Measurements from ENCODE around the gene GRID1. TPM values are rescaled to one million over a fixed set of nuclear protein-coding genes. Genes with fewer than 3 reads are reported as not detected.

GRID1 gene
- total and polyA plus RNA-seq, 2 experiments from 2014 or later, result not detected

DNA sequence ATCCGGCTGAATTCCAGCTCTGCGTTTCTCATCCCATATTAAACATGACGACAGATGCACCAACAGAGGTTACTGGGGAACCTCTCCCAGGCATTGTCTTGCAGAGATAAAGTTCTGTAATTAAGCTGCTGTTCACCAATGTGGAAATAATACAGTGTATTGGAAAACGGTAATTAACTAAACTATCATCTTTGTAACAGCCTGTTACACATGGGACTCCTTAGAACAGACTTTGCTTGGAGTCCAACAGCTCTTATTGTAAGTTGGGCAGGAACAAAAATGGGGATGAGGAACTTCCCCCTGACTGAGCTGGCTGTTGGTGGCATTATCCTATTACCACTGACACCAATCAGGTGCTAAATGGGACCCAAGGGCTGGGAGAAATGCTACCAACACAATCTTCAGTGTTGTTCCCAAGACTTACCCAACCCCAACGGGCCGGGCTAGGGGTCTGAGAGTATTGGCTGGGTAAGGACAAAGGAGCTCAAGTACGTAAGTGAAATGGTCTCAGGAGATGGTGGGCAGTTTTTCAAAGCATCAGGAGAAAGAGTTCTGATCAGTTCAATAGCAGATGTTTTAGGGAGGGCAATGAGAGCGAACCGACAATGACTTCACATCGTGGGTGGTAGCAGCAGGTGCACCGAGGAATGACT, 759.4 kb downstream of the GRID1 start:
- no peaks in the 10 kb centered on the region for H4K20me1 ChIP-seq (ENCODE audit: insufficient read depth)
- H3K4me1 ChIP-seq (ENCODE audit: insufficient read depth), result no peaks in the 10 kb centered on the region
- H3K9me3 ChIP-seq (ENCODE audit: low read depth), result no peaks in the 10 kb centered on the region
- H3K9me2 ChIP-seq (ENCODE audit: insufficient read depth), result no peaks in the 10 kb centered on the region
- no peaks in the 10 kb centered on the region for H3K36me3 ChIP-seq (ENCODE audit: low read depth)
- in situ Hi-C loops (cut with MboI), result no loop called here
- TF ChIP-seq EZH2 (IDR thresholded peaks at IDR 0.05; ENCODE audit: insufficient read depth, poor library complexity, severe bottlenecking) (no peak), EZH2phosphoT487 (IDR thresholded peaks at IDR 0.05; ENCODE audit: insufficient read depth, low read depth) (no peak)
- no peak overlapping the region for H3K9ac ChIP-seq
- no peak overlapping the region for H3K27ac ChIP-seq
- H3F3A ChIP-seq (ENCODE audit: insufficient read depth), result no peaks in the 10 kb centered on the region
- H3K4me2 ChIP-seq (ENCODE audit: unreplicated experiment), result no peak overlapping the region
- no peak for DNase-seq
- H3K79me2 ChIP-seq (ENCODE audit: insufficient read depth), result no peaks in the 10 kb centered on the region
- no peak overlapping the region for H3K4me3 ChIP-seq
- WGBS, 2 experiments (ENCODE audit: low coverage in 1 of 2, low lambda C conversion rate in 2 of 2, missing lambda C conversion rate in 2 of 2), result 43 to 49% methylated on average over 11 of the region's 11 CpGs
- H3K27me3 ChIP-seq (replicated peaks; ENCODE audit: insufficient read depth), result no peaks in the 10 kb centered on the region
- no peak overlapping the region for H2AFZ ChIP-seq

DNA sequence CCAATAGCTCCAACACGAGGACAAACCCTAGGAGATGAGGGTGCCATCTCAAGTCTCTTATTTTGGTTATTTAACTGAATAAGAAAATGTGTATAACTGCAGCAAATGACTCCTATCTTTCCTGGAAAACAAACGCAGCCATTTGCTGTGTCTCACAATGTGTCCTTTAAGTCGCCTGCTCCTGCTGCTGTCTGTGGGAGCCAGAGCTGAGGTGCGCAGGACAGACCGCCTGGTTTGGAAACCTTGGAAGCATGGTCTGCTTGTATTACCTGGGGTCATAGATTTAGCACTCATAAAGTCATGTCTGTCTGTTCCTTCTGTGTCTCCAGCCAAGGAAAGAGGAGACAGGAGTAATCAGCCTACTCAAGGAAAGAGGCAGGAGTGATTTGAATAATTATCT, 760.2 kb downstream of the GRID1 start:
- Histone ChIP-seq H3K9me2 (ENCODE audit: insufficient read depth) (no peaks in the 10 kb centered on the region), H3K4me1 (ENCODE audit: insufficient read depth) (no peaks in the 10 kb centered on the region), H4K20me1 (ENCODE audit: insufficient read depth) (no peaks in the 10 kb centered on the region), H3F3A (ENCODE audit: insufficient read depth) (no peaks in the 10 kb centered on the region), H3K4me2 (ENCODE audit: unreplicated experiment) (no peak overlapping the region), H2AFZ (no peak overlapping the region), H3K36me3 (ENCODE audit: low read depth) (no peaks in the 10 kb centered on the region), H3K9ac (no peak overlapping the region), H3K27me3 (replicated peaks; ENCODE audit: insufficient read depth) (no peaks in the 10 kb centered on the region), H3K4me3 (no peak overlapping the region), H3K9me3 (ENCODE audit: low read depth) (no peaks in the 10 kb centered on the region), H3K27ac (no peak overlapping the region), H3K79me2 (ENCODE audit: insufficient read depth) (no peaks in the 10 kb centered on the region)
- no peak for DNase-seq
- in situ Hi-C loops (cut with MboI), result no loop called here
- WGBS, 2 experiments (ENCODE audit: low coverage in 1 of 2, low lambda C conversion rate in 2 of 2, missing lambda C conversion rate in 2 of 2), result 42 to 50% methylated on average over 5 of the region's 5 CpGs
- TF ChIP-seq EZH2phosphoT487 (IDR thresholded peaks at IDR 0.05; ENCODE audit: insufficient read depth, low read depth), result no peak
- TF ChIP-seq EZH2 (IDR thresholded peaks at IDR 0.05; ENCODE audit: insufficient read depth, poor library complexity, severe bottlenecking), result no peak

DNA sequence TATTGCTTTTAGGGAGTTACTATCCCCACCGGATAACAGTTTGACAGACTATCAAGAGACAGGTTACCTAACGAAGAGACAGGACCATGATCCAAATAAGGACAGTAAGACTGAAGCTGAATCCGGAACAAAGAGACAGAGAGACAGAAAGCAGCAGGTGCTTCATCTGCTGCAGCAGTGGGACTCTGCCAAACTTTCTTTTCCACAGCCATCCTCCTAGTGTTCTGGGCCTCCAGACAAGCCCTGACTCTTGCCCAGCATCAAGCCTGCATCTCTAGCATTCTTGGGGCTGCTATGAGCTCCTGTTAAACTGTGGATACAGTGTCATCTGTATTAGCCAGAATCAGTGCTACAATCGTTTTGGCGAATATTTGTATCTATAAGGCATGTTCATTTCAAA, 761.7 kb downstream of the GRID1 start:
- in situ Hi-C loops (cut with MboI), result no loop called here
- Histone ChIP-seq H2AFZ (no peak overlapping the region), H3K9me3 (ENCODE audit: low read depth) (no peaks in the 10 kb centered on the region), H3K27ac (no peak overlapping the region), H3K79me2 (ENCODE audit: insufficient read depth) (no peaks in the 10 kb centered on the region), H3K4me2 (ENCODE audit: unreplicated experiment) (no peak overlapping the region), H3K36me3 (ENCODE audit: low read depth) (no peaks in the 10 kb centered on the region), H4K20me1 (ENCODE audit: insufficient read depth) (no peaks in the 10 kb centered on the region), H3K9me2 (ENCODE audit: insufficient read depth) (no peaks in the 10 kb centered on the region), H3K27me3 (replicated peaks; ENCODE audit: insufficient read depth) (no peaks in the 10 kb centered on the region), H3K9ac (no peak overlapping the region), H3K4me1 (ENCODE audit: insufficient read depth) (no peaks in the 10 kb centered on the region), H3K4me3 (no peak overlapping the region), H3F3A (ENCODE audit: insufficient read depth) (no peaks in the 10 kb centered on the region)
- DNase-seq, result no peak
- 26 to 37% methylated on average over 5 of the region's 5 CpGs for WGBS, 2 experiments (ENCODE audit: low coverage in 1 of 2, low lambda C conversion rate in 2 of 2, missing lambda C conversion rate in 2 of 2)
- TF ChIP-seq EZH2 (IDR thresholded peaks at IDR 0.05; ENCODE audit: insufficient read depth, poor library complexity, severe bottlenecking) (no peak), EZH2phosphoT487 (IDR thresholded peaks at IDR 0.05; ENCODE audit: insufficient read depth, low read depth) (no peak)

GRCh38 chr10:85604136-85604725, 762.4 kb downstream of the GRID1 start:
- no peak overlapping the region for H2AFZ ChIP-seq
- no peak for DNase-seq
- no peaks in the 10 kb centered on the region for H3K36me3 ChIP-seq (ENCODE audit: low read depth)
- H3K4me3 ChIP-seq, result no peak overlapping the region
- H3K27me3 ChIP-seq (replicated peaks; ENCODE audit: insufficient read depth), result no peaks in the 10 kb centered on the region
- WGBS, 2 experiments (ENCODE audit: low coverage in 1 of 2, low lambda C conversion rate in 2 of 2, missing lambda C conversion rate in 2 of 2), result 26 to 32% methylated on average over 5 of the region's 5 CpGs
- H3K79me2 ChIP-seq (ENCODE audit: insufficient read depth), result no peaks in the 10 kb centered on the region
- H3K9ac ChIP-seq, result no peak overlapping the region
- no peak overlapping the region for H3K27ac ChIP-seq
- no peaks in the 10 kb centered on the region for H3K4me1 ChIP-seq (ENCODE audit: insufficient read depth)
- no peak overlapping the region for H3K4me2 ChIP-seq (ENCODE audit: unreplicated experiment)
- no peaks in the 10 kb centered on the region for H3F3A ChIP-seq (ENCODE audit: insufficient read depth)
- TF ChIP-seq EZH2phosphoT487 (IDR thresholded peaks at IDR 0.05; ENCODE audit: insufficient read depth, low read depth) (no peak), EZH2 (IDR thresholded peaks at IDR 0.05; ENCODE audit: insufficient read depth, poor library complexity, severe bottlenecking) (no peak)
- H3K9me2 ChIP-seq (ENCODE audit: insufficient read depth), result no peaks in the 10 kb centered on the region
- H3K9me3 ChIP-seq (ENCODE audit: low read depth), result no peaks in the 10 kb centered on the region
- H4K20me1 ChIP-seq (ENCODE audit: insufficient read depth), result no peaks in the 10 kb centered on the region
- in situ Hi-C loops (cut with MboI), result no loop called here
